ENCODE measurements around the gene DUX4.
"Not testable (repeated sequence)": the region's sequence is repeated elsewhere in the genome, so short reads cannot be mapped to it uniquely, and the experiment has no call there.

The DUX4 gene

GRCh38 chr4:190173428-190173827 lies at the start of gene DUX4:
Gene DUX4 (plus strand): TSS chr4:190173774. CDS start chr4:190173774, 0 bp downstream.
- FAIRE-seq, result not testable (repeated sequence)

GRCh38 chr4:190175436-190175835 lies 1.9 kb downstream of the DUX4 start:
- FAIRE-seq, result not testable (repeated sequence)

DNA sequence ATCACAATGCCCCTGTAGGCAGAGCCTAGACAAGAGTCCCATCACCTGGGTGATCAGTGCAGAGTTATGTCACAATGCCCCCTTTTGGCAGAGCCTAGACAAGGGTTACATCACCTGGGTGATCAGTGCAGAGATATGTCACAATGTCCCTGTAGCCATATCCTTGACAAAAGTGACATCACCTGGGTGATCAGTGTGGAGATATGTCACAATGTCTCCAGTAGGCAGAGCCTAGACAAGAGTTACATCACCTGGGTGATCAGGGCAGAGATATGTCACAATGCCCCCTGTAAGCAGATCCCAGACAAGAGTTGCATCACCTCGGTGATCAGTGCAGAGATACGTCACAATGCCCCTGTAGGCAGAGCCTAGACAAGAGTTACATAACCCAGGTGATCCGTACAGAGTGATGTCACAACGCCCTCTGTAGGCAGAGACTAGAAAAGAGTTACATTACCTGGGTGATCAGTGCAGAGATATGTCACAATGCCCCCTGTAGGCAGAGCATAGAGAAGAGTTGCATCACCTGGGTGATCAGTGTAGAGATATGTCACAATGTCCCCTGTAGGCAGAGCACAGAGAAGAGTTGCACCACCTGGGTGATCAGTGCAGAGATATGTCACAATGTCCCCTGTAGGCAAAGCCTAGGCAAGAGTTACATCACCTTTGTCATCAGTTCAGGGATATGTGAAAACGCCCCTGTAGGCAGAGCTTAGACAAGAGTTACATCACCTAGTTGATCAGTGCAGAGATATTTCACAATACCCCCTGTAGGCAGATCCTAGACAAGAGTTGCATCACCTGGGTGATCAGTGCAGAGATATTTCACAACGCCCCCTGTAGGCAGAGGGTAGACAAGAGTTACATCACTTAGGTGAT lies 4.4 kb downstream of the DUX4 start:
- FAIRE-seq, result not testable (repeated sequence)

- not testable (repeated sequence) for FAIRE-seq
Observed at GRCh38 chr4:190178606-190178990, 5.0 kb downstream of the DUX4 start.

DNA sequence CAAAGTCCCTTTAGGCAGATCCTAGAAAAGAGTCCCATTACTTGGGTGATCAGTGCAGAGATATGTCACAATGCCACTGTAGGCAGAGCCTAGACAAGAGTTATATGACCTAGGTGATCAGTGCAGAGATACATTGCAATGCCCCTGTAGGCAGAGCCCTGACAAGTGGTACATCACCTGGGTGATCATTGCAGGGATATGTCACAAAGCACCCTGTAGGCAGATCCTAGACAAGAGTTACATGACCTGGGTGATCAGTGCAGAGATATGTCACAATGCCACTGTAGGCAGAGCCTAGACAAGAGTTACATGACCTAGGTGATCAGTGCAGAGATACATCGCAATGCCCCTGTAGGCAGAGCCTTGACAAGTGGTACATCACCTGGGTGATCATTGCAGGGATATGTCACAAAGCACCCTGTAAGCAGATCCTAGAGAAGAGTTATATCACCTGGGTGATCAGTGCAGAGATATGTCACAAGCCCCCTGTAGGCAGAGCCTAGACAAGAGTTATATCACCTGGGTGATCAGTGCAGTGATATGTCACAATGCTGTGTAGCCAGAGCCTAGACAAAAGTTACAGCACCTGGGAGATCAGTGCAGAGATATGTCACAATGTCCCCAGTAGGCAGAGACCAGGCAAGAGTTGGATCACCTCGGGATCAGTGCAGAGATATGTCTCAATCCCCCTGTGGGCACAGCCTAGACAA lies 5.6 kb downstream of the DUX4 start:
- not testable (repeated sequence) for FAIRE-seq

DNA sequence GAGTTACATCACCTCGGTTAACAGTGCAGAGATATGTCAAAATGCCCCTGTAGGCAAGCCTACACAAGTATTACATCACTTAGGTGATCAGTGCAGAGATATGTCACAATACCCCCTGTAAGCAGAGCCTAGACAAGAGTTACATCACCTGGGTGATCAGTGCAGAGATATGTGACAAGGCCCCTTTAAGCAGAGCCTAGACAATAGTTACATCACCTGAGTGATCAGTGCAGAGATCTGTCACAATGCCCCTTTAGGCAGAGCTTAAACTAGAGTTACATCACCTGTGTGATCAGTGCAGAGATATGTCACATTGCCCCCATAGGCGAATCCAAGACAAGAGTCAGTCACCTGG lies 6.1 kb downstream of the DUX4 start:
- FAIRE-seq, result not testable (repeated sequence)

GRCh38 chr4:190180947-190181346 lies 7.4 kb downstream of the DUX4 start:
- FAIRE-seq, result not testable (repeated sequence)

DNA sequence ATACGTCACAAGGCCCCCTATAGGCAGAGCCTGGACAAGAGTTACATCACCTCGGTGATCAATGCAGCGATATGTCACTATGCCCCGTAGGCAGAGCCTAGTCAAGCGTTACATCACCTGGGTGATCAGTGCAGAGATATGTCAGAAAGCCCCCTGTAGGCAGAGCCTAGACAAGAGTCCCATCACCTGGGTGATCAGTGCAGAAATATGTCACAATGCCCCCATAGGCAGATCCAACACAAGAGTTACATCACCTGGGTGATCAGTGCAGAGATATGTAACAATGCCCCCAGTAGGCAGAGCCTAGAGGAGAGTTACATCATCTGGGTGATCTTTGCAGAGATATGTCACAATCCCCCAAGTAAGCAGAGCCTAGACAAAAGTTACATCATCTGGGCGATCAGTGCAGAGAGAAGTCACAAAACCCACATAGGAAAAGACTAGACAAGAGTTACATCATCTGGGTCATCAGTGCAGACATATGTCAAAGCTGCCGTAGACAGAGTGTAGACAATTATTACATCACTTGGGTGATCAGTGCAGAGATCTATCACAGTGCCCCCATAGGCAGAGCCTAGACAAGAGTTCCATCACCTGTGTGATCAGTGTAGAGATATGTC lies 8.0 kb downstream of the DUX4 start:
- not testable (repeated sequence) for FAIRE-seq

GRCh38 chr4:190203510-190203909 lies 29.9 kb downstream of the DUX4 start:
- FAIRE-seq, result not testable (repeated sequence)

Measured in islet of Langerhans (tissue), 1 donor.